Smooth muscle cell (in vitro differentiated cells): ENCODE results near the gene SLC9A3. TPM values are rescaled to one million over a fixed set of nuclear protein-coding genes. Genes with fewer than 3 reads are reported as not detected.

Experiments used
- DNase-seq: peaks from one replicate; lab custom pipeline; 2025; ENCODE audit not compliant: unreplicated experiment; lab: John Stamatoyannopoulos, UW
- H2AFZ ChIP-seq: fragments of 200-600 bp; sonication (generic); 2 replicates; pipeline ENCODE4 v1.6.0; 2016; ENCODE audit warnings: antibody characterized with exemption, low read depth, mild to moderate bottlenecking
- H3F3A ChIP-seq: fragments of 200-600 bp; sonication (generic); 2 replicates; pipeline ENCODE4 v1.6.0; 2017; ENCODE audit warnings: antibody characterized with exemption, low read depth
- H3K27ac ChIP-seq: fragments of 200-600 bp; sonication (generic); 2 replicates; pipeline ENCODE4 v1.5.1; 2016; ENCODE audit warnings: low read depth, mild to moderate bottlenecking
- H3K27me3 ChIP-seq: fragments of 200-600 bp; sonication (generic); 2 replicates; pipeline ENCODE4 v1.6.1; 2016; ENCODE audit warnings: low read depth, mild to moderate bottlenecking
- H3K36me3 ChIP-seq: fragments of 200-600 bp; sonication (generic); 2 replicates; pipeline ENCODE4 v1.5.1; 2016; ENCODE audit warnings: low read depth
- H3K4me1 ChIP-seq: fragments of 200-600 bp; sonication (generic); 2 replicates; pipeline ENCODE4 v1.5.1; 2016; ENCODE audit warnings: low read depth
- H3K4me2 ChIP-seq: fragments of 200-600 bp; sonication (generic); 2 replicates; pipeline ENCODE4 v1.6.0; 2016; ENCODE audit warnings: mild to moderate bottlenecking
- H3K4me3 ChIP-seq: fragments of 200-600 bp; sonication (generic); 2 replicates; pipeline ENCODE4 v1.5.1; 2016; ENCODE audit warnings: mild to moderate bottlenecking
- H3K79me2 ChIP-seq: fragments of 200-600 bp; sonication (generic); 2 replicates; pipeline ENCODE4 v1.6.0; 2016; ENCODE audit warnings: low read depth, mild to moderate bottlenecking
- H3K9ac ChIP-seq: fragments of 200-600 bp; sonication (generic); 2 replicates; pipeline ENCODE4 v1.6.0; 2016; ENCODE audit warnings: low read depth
- H3K9me3 ChIP-seq: fragments of 200-600 bp; sonication (generic); replicated peaks from 2 replicates; pipeline ENCODE4 v1.5.1; 2016; ENCODE audit warnings: low read depth
- H4K20me1 ChIP-seq: fragments of 200-600 bp; sonication (generic); 2 replicates; pipeline ENCODE4 v1.6.0; 2016; ENCODE audit warnings: low read depth
- WGBS: methylation state at CpG from one replicate; pipeline ENCODE4 v1.1.7; 2016; ENCODE audit warnings: low lambda C conversion rate; 5-methylcytosine and 5-hydroxymethylcytosine counted together
- polyA plus RNA-seq: library from polyadenylated mRNA; unstranded; fragments of >200 nt; fragmentation: Nextera tagmentation; extraction: Ambion mirVana; gene quantifications from 2 replicates; pipeline ENCODE4 v1.2.1, GENCODE V29; 2016
- total RNA-seq: library from RNA; depleted of rRNA; stranded (reverse); fragments of >200 nt; gene quantifications from 2 replicates; pipeline ENCODE4 v1.2.3, GENCODE V29; 2014
- TF ChIP-seq, protein P1 (sequence below): fragments of 200-600 bp; sonication (generic); IDR thresholded peaks from 2 replicates; pipeline ENCODE4 v1.5.1; 2017; ENCODE audit warnings: borderline replicate concordance, mild to moderate bottlenecking, antibody characterized with exemption; ENCODE audit not compliant: insufficient read depth, poor library complexity, severe bottlenecking

Gene SLC9A3
- total and polyA plus RNA-seq, 2 experiments from 2014 or later, result 1.1 to 1.8 TPM

DNA sequence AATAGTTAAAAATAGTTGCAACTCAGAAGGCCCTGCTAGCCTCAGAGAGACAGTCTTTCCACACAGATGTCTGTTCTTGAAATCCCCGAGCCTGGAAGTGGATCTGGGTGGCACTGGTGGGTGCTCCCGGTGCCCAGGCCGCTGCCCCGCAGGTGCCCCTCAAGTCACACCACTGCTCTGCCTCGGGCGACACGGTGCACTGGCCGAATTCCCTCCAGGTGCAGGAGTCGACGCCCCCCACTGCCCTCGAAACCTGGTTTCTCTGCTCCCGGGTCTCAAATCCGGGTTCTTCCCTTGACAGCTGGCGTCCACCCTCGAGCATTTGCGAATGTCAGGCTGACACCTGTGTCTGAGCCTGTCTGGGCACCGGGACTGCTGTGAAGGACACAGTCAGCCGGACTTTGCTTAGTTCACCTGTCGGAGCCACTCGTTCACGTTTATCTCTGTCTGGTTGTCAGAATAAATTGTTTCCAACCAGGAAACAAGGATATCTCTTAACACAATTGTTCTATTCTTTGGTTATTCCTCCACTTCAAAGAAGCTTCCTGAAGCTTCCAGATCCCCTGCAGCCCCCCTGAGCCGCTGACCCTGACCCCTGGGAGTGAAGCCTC, 27.1 kb downstream of the SLC9A3 start:
- Histone ChIP-seq H3K27me3 (peaks cover 60% of the 10 kb centered on the region), H3K27ac (no peak overlapping the region), H3K79me2 (no peaks in the 10 kb centered on the region), H3K9ac (no peak overlapping the region), H3K4me2 (no peak overlapping the region), H3K9me3 (no peaks in the 10 kb centered on the region), H2AFZ (no peak overlapping the region), H3F3A (no peaks in the 10 kb centered on the region), H3K4me3 (no peak overlapping the region), H4K20me1 (no peaks in the 10 kb centered on the region), H3K4me1 (no peaks in the 10 kb centered on the region), H3K36me3 (no peaks in the 10 kb centered on the region)
- TF ChIP-seq, protein P1, sequence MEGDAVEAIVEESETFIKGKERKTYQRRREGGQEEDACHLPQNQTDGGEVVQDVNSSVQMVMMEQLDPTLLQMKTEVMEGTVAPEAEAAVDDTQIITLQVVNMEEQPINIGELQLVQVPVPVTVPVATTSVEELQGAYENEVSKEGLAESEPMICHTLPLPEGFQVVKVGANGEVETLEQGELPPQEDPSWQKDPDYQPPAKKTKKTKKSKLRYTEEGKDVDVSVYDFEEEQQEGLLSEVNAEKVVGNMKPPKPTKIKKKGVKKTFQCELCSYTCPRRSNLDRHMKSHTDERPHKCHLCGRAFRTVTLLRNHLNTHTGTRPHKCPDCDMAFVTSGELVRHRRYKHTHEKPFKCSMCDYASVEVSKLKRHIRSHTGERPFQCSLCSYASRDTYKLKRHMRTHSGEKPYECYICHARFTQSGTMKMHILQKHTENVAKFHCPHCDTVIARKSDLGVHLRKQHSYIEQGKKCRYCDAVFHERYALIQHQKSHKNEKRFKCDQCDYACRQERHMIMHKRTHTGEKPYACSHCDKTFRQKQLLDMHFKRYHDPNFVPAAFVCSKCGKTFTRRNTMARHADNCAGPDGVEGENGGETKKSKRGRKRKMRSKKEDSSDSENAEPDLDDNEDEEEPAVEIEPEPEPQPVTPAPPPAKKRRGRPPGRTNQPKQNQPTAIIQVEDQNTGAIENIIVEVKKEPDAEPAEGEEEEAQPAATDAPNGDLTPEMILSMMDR, result no peak
- WGBS, result 82% methylated on average over 22 of the region's 22 CpGs
- no peak for DNase-seq

DNA sequence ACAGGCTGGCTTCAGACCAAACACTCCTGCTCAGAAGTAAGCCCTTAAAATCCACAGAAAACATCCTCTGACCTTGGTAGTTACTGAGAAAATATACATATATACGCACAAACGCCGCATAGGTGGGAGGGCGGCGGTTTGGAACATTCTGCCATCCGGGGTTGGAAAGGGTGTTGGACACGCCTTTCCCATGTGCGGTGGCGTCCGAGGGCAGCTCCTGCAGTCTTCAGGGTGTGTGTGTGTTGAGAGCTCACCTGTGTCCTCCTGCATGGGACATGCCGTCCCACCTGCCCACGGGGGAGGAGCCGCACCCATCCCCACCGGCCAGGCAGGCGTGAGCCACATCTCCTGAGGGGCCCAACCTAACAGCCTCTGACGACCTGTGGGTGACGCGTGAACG, 28.2 kb downstream of the SLC9A3 start:
- Histone ChIP-seq H3K27me3 (peaks cover 60% of the 10 kb centered on the region), H2AFZ (no peak overlapping the region), H3K4me3 (no peak overlapping the region), H3K9me3 (no peaks in the 10 kb centered on the region), H3K9ac (no peak overlapping the region), H3K79me2 (no peaks in the 10 kb centered on the region), H3K4me1 (no peaks in the 10 kb centered on the region), H4K20me1 (no peaks in the 10 kb centered on the region), H3K36me3 (no peaks in the 10 kb centered on the region), H3K27ac (no peak overlapping the region), H3K4me2 (no peak overlapping the region), H3F3A (no peaks in the 10 kb centered on the region)
- TF ChIP-seq, protein P1, result no peak
- 36% methylated on average over 19 of the region's 19 CpGs for WGBS
- no peak for DNase-seq

- Histone ChIP-seq H2AFZ (no peak overlapping the region), H3K9ac (no peak overlapping the region), H3K4me3 (no peak overlapping the region), H3K4me2 (no peak overlapping the region), H3F3A (no peaks in the 10 kb centered on the region), H3K4me1 (no peaks in the 10 kb centered on the region), H4K20me1 (no peaks in the 10 kb centered on the region), H3K9me3 (no peaks in the 10 kb centered on the region), H3K27me3 (peaks cover 60% of the 10 kb centered on the region), H3K79me2 (no peaks in the 10 kb centered on the region), H3K27ac (no peak overlapping the region), H3K36me3 (no peaks in the 10 kb centered on the region)
- 80% methylated on average over 38 of the region's 38 CpGs for WGBS
- TF ChIP-seq, protein P1, result no peak
- no peak for DNase-seq
These were observed 29.5 kb downstream of the SLC9A3 start for GRCh38 chr5:494667-495255.

GRCh38 chr5:493758-494157, 30.5 kb downstream of the SLC9A3 start:
- no peaks in the 10 kb centered on the region for H3K79me2 ChIP-seq
- H3K9me3 ChIP-seq, result no peaks in the 10 kb centered on the region
- 80% methylated on average over 10 of the region's 13 CpGs for WGBS
- H4K20me1 ChIP-seq, result no peaks in the 10 kb centered on the region
- H2AFZ ChIP-seq, result no peak overlapping the region
- no peak overlapping the region for H3K4me3 ChIP-seq
- H3K4me2 ChIP-seq, result no peak overlapping the region
- no peak for DNase-seq
- no peaks in the 10 kb centered on the region for H3K36me3 ChIP-seq
- no peak overlapping the region for H3K27ac ChIP-seq
- no peaks in the 10 kb centered on the region for H3F3A ChIP-seq
- TF ChIP-seq, protein P1, result no peak
- peaks cover 57% of the 10 kb centered on the region for H3K27me3 ChIP-seq
- no peak overlapping the region for H3K9ac ChIP-seq
- H3K4me1 ChIP-seq, result no peaks in the 10 kb centered on the region
